ENCODE results near the gene ADORA3.
"Not testable (repeated sequence)": the region's sequence is repeated elsewhere in the genome, so short reads cannot be mapped to it uniquely, and the experiment has no call there.

ADORA3 gene

DNA sequence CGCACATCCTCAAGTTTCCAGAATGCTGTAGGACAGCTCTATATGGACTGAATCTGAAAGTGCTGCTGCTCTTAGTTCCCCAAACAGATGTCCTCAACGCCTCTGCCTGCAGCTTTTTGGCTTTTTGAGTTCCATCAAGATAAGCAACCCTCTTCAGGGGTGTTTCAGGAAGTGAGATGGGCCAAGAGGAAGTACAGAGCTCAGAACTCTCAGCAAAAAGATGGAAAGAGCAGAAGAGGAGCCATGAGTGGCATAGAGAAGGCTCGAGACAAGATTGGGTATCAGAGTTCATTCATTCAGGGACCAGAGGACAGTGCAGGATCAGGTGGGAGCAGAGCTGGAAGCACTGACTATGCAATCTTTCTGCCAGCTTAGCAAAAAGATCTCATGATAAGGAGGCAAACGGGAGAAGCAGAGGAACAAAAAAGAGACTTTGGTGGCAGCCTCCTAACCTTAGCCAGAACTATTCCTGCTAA lies at the start of gene ADORA3, which contains the start of gene TMIGD3:
Gene ADORA3 (minus strand): TSS at position 49 of the 476 bp plus-strand sequence. CDS start 279 bp downstream, outside the sequence.
Gene TMIGD3 (minus strand): TSS at position 49 of the 476 bp plus-strand sequence. CDS start 279 bp downstream, outside the sequence.
- no peak within 1 kb of the TSS for H3K27ac ChIP-seq
- TF ChIP-seq, protein P1, sequence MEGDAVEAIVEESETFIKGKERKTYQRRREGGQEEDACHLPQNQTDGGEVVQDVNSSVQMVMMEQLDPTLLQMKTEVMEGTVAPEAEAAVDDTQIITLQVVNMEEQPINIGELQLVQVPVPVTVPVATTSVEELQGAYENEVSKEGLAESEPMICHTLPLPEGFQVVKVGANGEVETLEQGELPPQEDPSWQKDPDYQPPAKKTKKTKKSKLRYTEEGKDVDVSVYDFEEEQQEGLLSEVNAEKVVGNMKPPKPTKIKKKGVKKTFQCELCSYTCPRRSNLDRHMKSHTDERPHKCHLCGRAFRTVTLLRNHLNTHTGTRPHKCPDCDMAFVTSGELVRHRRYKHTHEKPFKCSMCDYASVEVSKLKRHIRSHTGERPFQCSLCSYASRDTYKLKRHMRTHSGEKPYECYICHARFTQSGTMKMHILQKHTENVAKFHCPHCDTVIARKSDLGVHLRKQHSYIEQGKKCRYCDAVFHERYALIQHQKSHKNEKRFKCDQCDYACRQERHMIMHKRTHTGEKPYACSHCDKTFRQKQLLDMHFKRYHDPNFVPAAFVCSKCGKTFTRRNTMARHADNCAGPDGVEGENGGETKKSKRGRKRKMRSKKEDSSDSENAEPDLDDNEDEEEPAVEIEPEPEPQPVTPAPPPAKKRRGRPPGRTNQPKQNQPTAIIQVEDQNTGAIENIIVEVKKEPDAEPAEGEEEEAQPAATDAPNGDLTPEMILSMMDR (conservative IDR thresholded peaks at IDR 0.05) = no peak

DNA sequence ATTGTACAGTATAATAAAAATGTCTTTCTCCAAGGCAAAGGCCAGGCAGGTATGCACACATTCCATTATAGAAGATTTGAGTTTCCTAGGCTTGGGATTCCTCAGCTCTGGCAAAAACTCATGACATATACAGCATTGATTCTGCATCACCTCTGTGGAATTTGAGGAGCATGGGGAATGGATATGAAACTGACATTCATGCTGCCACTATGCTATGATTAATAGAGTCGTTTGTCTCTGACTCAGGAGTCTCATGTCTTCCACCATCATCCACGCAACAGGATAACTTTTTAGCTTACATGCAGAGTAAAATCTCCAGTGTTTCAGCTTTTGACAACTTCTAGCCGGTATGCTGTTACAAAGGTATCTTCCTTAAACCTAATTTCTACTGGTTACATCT lies 49.8 kb upstream of the ADORA3 start:
- H3K27ac ChIP-seq = no peak overlapping the region
- TF ChIP-seq, protein P1 (conservative IDR thresholded peaks at IDR 0.05) = no peak

DNA sequence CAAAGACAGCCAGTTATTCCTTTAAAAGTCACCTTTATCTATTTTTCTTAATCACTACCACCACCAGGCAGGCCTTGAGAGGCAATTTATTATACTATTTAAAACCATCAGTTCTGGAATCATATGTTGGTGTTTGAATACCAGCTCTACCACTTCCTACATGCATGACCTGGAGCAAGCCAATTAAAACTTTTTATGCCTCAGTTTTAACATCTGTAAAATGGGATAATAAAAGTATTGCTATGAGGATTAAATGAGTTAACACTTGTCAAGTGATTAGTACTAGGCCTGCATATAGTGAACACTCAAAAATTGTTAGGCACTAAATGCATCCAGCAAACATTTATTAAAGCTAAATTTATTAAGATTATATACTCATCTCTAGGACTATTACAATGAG lies 49.2 kb upstream of the ADORA3 start:
- TF ChIP-seq, protein P1 (conservative IDR thresholded peaks at IDR 0.05) = no peak
- no peak overlapping the region for H3K27ac ChIP-seq

DNA sequence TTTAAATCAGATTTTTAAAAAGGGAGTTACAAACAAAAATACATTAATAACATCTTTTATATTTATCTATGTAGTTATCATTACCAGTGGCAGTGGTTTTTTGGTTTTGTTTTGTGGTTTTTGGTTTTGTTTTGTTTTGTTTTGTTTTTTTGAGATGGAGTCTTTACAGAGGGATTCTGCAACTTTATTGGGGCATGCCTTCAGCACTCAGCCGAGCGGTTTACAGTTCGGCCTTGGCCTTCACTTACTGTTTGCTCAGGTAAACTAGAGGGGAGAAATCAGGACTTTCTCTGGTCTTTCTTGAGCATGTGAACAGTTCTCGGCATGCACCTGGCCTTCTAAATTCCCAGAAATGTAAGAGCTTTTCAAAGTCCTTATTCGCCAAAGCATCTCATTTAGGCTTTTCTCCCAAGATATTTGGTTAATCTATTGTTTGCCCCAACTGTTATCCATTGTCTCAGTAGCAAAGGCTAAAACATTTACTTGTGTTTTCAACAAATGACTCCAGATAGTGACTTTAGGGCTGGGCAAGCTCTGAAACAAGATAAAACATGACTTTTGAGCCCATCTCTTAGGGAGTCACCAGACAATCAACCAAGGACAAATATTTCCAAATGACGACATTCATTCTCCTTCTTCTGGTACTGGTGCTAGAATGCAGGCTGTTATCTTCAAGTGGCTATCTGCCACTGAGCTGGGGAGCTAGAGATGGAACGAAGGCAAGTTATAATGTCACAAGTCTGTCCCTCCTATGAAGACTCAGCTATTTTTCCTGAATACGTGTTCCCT lies 48.4 kb upstream of the ADORA3 start:
- TF ChIP-seq, protein P1 (conservative IDR thresholded peaks at IDR 0.05) = no peak
- H3K27ac ChIP-seq = no peak overlapping the region

DNA sequence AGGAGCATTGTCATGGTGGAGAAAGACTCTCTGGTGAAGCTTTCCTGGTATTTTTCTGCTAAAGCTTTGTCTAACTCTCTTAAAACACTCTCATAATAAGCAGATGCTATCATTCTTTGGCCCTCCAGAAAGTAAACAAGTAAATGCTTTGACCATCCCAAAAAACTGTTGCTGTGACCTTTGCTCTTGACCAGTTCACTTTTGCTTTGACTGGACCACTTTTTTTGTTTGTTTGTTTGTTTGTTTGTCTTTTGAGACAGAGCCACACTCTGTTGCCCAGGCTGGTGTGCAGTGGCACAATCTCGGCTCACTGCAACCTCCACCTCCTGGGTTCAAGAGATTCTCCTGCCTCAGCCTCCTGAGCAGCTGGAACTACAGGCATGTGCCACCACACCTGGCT lies 44.4 kb upstream of the ADORA3 start:
- not testable (repeated sequence) for H3K27ac ChIP-seq

DNA sequence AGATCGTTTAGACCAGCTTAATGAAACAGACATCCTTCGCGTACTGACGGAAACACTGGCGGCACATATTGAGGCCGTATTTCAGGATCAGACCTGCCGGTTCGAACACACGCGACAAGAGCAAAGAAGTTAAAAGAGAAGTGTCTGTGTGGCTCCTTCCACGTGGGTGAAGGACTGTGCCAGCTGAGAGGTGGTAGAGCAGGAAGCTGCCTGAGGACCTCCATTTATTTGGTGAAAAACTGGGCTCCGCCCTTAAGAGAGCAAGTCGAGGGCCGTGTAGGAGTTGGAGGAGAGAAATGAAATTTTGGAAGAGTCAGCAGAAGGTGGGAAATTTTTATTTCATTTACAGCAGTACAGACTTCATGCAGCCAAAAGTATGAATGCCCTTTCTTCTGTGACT lies 38.8 kb upstream of the ADORA3 start:
- TF ChIP-seq, protein P1 (conservative IDR thresholded peaks at IDR 0.05) = no peak
- no peak overlapping the region for H3K27ac ChIP-seq

DNA sequence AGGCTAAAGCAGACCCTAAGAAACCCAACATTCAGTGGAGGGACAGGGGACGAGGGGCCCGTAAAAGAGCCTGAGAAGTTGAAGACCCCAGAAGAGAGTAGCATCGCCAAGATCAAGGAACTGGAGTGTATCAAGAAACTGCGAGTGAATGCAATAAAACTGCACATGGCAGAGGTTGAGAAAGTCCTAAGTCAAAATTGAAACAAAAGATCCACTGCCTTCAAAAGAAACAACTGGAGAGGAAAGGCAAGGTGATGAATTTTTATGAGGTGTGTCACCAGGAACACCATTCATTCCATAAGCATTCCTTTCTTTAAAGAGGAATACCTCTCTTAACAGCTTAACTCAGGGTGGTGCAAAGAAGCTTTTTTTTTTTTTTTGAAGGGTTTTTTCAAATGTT lies 38.3 kb upstream of the ADORA3 start:
- no peak overlapping the region for H3K27ac ChIP-seq
- TF ChIP-seq, protein P1 (conservative IDR thresholded peaks at IDR 0.05) = no peak

DNA sequence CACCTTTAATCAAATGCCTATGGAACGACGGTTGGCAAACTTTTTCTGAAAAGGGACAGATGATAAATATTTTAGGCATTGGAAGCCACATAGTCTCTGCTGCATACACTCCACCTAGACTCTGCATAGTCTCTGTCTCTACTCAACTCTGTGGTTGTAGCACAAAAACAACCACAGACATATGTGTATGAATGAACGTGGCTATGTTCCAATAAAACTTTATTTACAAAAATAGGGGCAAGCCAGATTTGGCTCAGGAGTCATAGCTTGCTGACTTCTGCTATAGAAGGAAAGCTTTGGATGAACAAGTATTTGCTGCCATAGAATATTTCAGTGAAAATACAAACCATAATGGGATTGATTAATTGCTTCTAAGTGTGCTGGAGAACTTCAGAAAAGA lies 37.5 kb upstream of the ADORA3 start:
- TF ChIP-seq, protein P1 (conservative IDR thresholded peaks at IDR 0.05) = no peak
- H3K27ac ChIP-seq = no peak overlapping the region
